ENCODE measurements around the gene SERTM1. TPM values are rescaled to one million over a fixed set of nuclear protein-coding genes. Genes with fewer than 3 reads are reported as not detected.

Gene SERTM1
- total and polyA plus RNA-seq, 2 experiments from 2014 or later = 0.47 to 1.4 TPM

- Histone ChIP-seq H3K4me2 (no peak overlapping the region), H3K36me3 (ENCODE audit: insufficient read depth) (no peaks in the 10 kb centered on the region), H3K9me2 (ENCODE audit: insufficient read depth) (0 out of 2 replicates have a peak, but pooled peaks cover 3% of the 10 kb centered on the region), H3K27me3 (ENCODE audit: insufficient read depth) (no peaks in the 10 kb centered on the region), H3K27ac (ENCODE audit: low read depth) (no peak overlapping the region), H3K79me2 (replicated peaks; ENCODE audit: insufficient read depth) (no peaks in the 10 kb centered on the region), H2AFZ (no peak overlapping the region), H3K4me3 (no peak overlapping the region), H3F3A (replicated peaks; ENCODE audit: low read depth) (no peaks in the 10 kb centered on the region), H4K20me1 (replicated peaks; ENCODE audit: insufficient read depth) (no peaks in the 10 kb centered on the region), H3K4me1 (ENCODE audit: insufficient read depth) (no peaks in the 10 kb centered on the region)
- H3K27ac Mint-ChIP-seq = no peak overlapping the region
- H3K9me3 Mint-ChIP-seq = no peaks in the 10 kb centered on the region
- no peaks in the 10 kb centered on the region for H3K36me3 Mint-ChIP-seq (ENCODE audit: low read depth)
- no peak overlapping the region for H3K4me3 Mint-ChIP-seq
- peaks cover 13% of the 10 kb centered on the region; the same call in 2 of the 3 replicates for H3K4me1 Mint-ChIP-seq
- no peak for TF ChIP-seq STAT1 (IDR thresholded peaks at IDR 0.05; ENCODE audit: unreplicated experiment)
- no peak for TF ChIP-seq EZH2phosphoT487 (IDR thresholded peaks at IDR 0.05; ENCODE audit: unreplicated experiment)
- no peak for TF ChIP-seq CTCF (conservative IDR thresholded peaks at IDR 0.05; ENCODE audit: low read depth in 2 of 2)
- no peak for TF ChIP-seq CREB1 (CRISPR knock-in tag; IDR thresholded peaks at IDR 0.05; ENCODE audit: low read depth)
- no peak for TF ChIP-seq POLR2AphosphoS5 (IDR thresholded peaks at IDR 0.05; ENCODE audit: low read depth)
- TF ChIP-seq ZNF331 (CRISPR knock-in tag; IDR thresholded peaks at IDR 0.05; ENCODE audit: low read depth) = no peak
- TF ChIP-seq EZH2 (IDR thresholded peaks at IDR 0.05; ENCODE audit: low read depth, unreplicated experiment) = no peak
- TF ChIP-seq JUNB (IDR thresholded peaks at IDR 0.05; ENCODE audit: unreplicated experiment) = no peak
- TF ChIP-seq, protein P1, sequence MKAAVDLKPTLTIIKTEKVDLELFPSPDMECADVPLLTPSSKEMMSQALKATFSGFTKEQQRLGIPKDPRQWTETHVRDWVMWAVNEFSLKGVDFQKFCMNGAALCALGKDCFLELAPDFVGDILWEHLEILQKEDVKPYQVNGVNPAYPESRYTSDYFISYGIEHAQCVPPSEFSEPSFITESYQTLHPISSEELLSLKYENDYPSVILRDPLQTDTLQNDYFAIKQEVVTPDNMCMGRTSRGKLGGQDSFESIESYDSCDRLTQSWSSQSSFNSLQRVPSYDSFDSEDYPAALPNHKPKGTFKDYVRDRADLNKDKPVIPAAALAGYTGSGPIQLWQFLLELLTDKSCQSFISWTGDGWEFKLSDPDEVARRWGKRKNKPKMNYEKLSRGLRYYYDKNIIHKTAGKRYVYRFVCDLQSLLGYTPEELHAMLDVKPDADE (IDR thresholded peaks at IDR 0.05) = no peak
- TF ChIP-seq REST (IDR thresholded peaks at IDR 0.05; ENCODE audit: unreplicated experiment) = no peak
- TF ChIP-seq, protein P2, sequence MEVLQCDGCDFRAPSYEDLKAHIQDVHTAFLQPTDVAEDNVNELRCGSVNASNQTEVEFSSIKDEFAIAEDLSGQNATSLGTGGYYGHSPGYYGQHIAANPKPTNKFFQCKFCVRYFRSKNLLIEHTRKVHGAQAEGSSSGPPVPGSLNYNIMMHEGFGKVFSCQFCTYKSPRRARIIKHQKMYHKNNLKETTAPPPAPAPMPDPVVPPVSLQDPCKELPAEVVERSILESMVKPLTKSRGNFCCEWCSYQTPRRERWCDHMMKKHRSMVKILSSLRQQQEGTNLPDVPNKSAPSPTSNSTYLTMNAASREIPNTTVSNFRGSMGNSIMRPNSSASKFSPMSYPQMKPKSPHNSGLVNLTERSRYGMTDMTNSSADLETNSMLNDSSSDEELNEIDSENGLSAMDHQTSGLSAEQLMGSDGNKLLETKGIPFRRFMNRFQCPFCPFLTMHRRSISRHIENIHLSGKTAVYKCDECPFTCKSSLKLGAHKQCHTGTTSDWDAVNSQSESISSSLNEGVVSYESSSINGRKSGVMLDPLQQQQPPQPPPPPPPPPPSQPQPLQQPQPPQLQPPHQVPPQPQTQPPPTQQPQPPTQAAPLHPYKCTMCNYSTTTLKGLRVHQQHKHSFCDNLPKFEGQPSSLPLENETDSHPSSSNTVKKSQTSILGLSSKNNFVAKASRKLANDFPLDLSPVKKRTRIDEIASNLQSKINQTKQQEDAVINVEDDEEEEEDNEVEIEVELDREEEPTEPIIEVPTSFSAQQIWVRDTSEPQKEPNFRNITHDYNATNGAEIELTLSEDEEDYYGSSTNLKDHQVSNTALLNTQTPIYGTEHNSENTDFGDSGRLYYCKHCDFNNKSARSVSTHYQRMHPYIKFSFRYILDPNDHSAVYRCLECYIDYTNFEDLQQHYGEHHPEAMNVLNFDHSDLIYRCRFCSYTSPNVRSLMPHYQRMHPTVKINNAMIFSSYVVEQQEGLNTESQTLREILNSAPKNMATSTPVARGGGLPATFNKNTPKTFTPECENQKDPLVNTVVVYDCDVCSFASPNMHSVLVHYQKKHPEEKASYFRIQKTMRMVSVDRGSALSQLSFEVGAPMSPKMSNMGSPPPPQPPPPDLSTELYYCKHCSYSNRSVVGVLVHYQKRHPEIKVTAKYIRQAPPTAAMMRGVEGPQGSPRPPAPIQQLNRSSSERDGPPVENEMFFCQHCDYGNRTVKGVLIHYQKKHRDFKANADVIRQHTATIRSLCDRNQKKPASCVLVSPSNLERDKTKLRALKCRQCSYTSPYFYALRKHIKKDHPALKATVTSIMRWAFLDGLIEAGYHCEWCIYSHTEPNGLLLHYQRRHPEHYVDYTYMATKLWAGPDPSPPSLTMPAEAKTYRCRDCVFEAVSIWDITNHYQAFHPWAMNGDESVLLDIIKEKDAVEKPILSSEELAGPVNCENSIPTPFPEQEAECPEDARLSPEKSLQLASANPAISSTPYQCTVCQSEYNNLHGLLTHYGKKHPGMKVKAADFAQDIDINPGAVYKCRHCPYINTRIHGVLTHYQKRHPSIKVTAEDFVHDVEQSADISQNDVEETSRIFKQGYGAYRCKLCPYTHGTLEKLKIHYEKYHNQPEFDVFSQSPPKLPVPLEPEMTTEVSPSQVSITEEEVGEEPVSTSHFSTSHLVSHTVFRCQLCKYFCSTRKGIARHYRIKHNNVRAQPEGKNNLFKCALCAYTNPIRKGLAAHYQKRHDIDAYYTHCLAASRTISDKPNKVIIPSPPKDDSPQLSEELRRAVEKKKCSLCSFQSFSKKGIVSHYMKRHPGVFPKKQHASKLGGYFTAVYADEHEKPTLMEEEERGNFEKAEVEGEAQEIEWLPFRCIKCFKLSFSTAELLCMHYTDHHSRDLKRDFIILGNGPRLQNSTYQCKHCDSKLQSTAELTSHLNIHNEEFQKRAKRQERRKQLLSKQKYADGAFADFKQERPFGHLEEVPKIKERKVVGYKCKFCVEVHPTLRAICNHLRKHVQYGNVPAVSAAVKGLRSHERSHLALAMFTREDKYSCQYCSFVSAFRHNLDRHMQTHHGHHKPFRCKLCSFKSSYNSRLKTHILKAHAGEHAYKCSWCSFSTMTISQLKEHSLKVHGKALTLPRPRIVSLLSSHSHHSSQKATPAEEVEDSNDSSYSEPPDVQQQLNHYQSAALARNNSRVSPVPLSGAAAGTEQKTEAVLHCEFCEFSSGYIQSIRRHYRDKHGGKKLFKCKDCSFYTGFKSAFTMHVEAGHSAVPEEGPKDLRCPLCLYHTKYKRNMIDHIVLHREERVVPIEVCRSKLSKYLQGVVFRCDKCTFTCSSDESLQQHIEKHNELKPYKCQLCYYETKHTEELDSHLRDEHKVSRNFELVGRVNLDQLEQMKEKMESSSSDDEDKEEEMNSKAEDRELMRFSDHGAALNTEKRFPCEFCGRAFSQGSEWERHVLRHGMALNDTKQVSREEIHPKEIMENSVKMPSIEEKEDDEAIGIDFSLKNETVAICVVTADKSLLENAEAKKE (CRISPR knock-in tag; IDR thresholded peaks at IDR 0.05) = no peak
- TF ChIP-seq NANOG (IDR thresholded peaks at IDR 0.05; ENCODE audit: borderline replicate concordance) = no peak
- TF ChIP-seq ZNF114 (CRISPR knock-in tag; IDR thresholded peaks at IDR 0.05) = no peak
- ATAC-seq (no peak), DNase-seq (ENCODE audit: low spot score) (no peak)
- peaks cover 4% of the 10 kb centered on the region for H3K27me3 Mint-ChIP-seq (ENCODE audit: insufficient read depth, low read depth, poor library complexity)
Measured at GRCh38 chr13:36715841-36716240, 42.0 kb downstream of the SERTM1 start.

Measured in GM23338 (cell line).